ENCODE data around the gene DENND1A. TPM values are rescaled to one million over a fixed set of nuclear protein-coding genes. Genes with fewer than 3 reads are reported as not detected.

The DENND1A gene
- total RNA-seq, 1 experiment from 2014 or later, result 29.7 TPM

DNA sequence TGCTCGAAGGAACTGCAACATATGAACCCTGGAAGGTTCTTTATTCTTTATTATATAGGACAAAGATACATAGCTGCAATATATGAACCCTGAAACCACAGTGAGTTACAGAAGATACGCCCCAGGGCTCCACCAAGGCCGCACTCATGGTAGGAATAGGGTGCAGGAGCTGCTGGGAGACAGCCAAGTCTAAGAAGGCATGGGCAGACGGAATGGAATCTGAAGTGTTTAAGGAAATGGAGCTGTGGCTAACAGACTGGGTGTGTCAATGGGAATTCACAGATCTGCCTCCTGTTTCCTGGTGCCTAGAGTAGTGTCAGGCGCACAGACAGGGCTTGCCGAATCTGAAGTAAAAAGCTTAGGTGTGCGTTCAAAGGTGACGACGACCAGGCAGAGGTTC lies 286.4 kb downstream of the DENND1A start:
- intact Hi-C loops (cut with micrococcal nuclease), result no loop called here
- Histone ChIP-seq H3K9me2 (replicated peaks; ENCODE audit: low read length) (no peaks in the 10 kb centered on the region), H3K27me3 (ENCODE audit: low read length) (no peaks in the 10 kb centered on the region), H3K4me1 (ENCODE audit: insufficient read depth, low read length) (no peaks in the 10 kb centered on the region), H3K79me2 (ENCODE audit: low read length) (no peaks in the 10 kb centered on the region), H4K20me1 (ENCODE audit: low read length) (no peaks in the 10 kb centered on the region), H3K9me3 (ENCODE audit: low read length) (no peaks in the 10 kb centered on the region), H3F3A (ENCODE audit: low read length, unreplicated experiment) (no peaks in the 10 kb centered on the region), H3K27ac (ENCODE audit: low read length) (no peak overlapping the region), H3K9ac (ENCODE audit: low read length) (no peak overlapping the region), H3K36me3 (ENCODE audit: low read depth, low read length) (no peaks in the 10 kb centered on the region; the same call in 1 of the 2 replicates), H3K4me2 (ENCODE audit: low read length) (no peak overlapping the region), H2AFZ (ENCODE audit: low read length) (no peak overlapping the region), H3K4me3 (ENCODE audit: low read length) (no peak overlapping the region)
- DNase-seq (no peak), ATAC-seq (no peak)
- TF ChIP-seq EZH2 (IDR thresholded peaks at IDR 0.05; ENCODE audit: low read length, unreplicated experiment) (no peak), EZH2phosphoT487 (IDR thresholded peaks at IDR 0.05; ENCODE audit: borderline replicate concordance, low read length) (no peak)
- TF ChIP-seq, protein P1, sequence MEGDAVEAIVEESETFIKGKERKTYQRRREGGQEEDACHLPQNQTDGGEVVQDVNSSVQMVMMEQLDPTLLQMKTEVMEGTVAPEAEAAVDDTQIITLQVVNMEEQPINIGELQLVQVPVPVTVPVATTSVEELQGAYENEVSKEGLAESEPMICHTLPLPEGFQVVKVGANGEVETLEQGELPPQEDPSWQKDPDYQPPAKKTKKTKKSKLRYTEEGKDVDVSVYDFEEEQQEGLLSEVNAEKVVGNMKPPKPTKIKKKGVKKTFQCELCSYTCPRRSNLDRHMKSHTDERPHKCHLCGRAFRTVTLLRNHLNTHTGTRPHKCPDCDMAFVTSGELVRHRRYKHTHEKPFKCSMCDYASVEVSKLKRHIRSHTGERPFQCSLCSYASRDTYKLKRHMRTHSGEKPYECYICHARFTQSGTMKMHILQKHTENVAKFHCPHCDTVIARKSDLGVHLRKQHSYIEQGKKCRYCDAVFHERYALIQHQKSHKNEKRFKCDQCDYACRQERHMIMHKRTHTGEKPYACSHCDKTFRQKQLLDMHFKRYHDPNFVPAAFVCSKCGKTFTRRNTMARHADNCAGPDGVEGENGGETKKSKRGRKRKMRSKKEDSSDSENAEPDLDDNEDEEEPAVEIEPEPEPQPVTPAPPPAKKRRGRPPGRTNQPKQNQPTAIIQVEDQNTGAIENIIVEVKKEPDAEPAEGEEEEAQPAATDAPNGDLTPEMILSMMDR (conservative IDR thresholded peaks at IDR 0.05; ENCODE audit: low read depth, low read length), result no peak
- ChIA-PET CTCF (no interaction called here), POLR2A (ENCODE audit: unreplicated experiment) (no interaction called here)
- no TSS peak for BruUV-seq (replicated peaks)

DNA sequence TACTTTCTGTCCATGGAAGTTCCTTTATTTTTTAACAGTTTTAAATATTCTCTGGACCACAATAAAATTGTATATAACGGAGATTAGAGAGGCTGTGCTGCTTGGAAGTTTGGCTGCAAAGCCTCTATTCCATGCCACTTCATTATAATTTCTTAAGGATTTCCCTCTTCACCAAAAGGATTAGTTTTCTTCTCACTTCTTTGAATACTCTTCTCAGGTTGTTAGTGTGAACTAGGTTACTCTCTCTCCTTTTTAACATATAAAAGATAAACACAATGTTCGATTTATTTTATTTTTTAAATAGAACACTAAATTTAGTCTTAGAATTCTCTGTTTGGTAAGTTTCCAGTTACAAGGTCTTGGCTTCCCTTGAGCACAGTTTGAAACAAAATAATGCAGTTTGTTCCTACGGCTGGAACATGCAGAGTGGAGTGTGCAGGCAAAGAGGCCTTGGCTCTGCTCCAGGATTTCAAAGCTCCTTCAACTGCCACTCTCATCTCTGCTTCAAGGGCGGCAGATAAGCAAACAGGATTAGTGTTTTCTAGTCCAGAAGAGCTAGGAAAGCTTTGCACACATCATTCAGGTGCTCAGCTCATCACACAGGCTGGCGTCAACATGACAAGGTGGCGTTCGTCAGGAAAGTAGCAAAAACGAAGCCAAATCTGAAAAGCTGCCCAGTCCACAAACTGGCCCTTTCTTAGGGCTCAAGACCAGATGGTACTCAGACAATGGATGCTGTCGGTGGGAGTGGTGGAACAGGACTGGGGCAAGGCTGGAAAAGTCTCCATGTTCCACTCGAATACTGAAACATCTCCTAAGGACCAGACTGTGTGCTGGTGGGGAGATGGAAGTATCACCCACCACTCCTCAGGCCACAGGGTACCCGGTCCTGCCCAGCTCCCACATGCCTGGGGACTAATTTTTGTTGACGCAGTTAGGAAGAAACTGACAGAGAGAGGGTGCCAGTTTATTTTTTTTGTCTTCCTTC lies 287.3 kb downstream of the DENND1A start:
- H3K4me1 ChIP-seq (ENCODE audit: insufficient read depth, low read length), result no peaks in the 10 kb centered on the region
- TF ChIP-seq, protein P1 (conservative IDR thresholded peaks at IDR 0.05; ENCODE audit: low read depth, low read length), result no peak
- no peak for TF ChIP-seq EZH2 (IDR thresholded peaks at IDR 0.05; ENCODE audit: low read length, unreplicated experiment)
- no peak for TF ChIP-seq EZH2phosphoT487 (IDR thresholded peaks at IDR 0.05; ENCODE audit: borderline replicate concordance, low read length)
- DNase-seq, result no peak
- no peak for ATAC-seq
- intact Hi-C loops (cut with micrococcal nuclease), result no loop called here
- H3K9me3 ChIP-seq (ENCODE audit: low read length), result no peaks in the 10 kb centered on the region
- no TSS peak for BruUV-seq (replicated peaks)
- H3F3A ChIP-seq (ENCODE audit: low read length, unreplicated experiment), result no peaks in the 10 kb centered on the region
- H4K20me1 ChIP-seq (ENCODE audit: low read length), result no peaks in the 10 kb centered on the region
- H3K36me3 ChIP-seq (ENCODE audit: low read depth, low read length), result no peaks in the 10 kb centered on the region; the same call in 1 of the 2 replicates
- no peak overlapping the region for H2AFZ ChIP-seq (ENCODE audit: low read length)
- no peaks in the 10 kb centered on the region for H3K79me2 ChIP-seq (ENCODE audit: low read length)
- no peak overlapping the region for H3K4me2 ChIP-seq (ENCODE audit: low read length)
- no peaks in the 10 kb centered on the region for H3K27me3 ChIP-seq (ENCODE audit: low read length)
- no peak overlapping the region for H3K9ac ChIP-seq (ENCODE audit: low read length)
- ChIA-PET CTCF (no interaction called here), POLR2A (ENCODE audit: unreplicated experiment) (no interaction called here)
- H3K9me2 ChIP-seq (replicated peaks; ENCODE audit: low read length), result no peaks in the 10 kb centered on the region
- H3K27ac ChIP-seq (ENCODE audit: low read length), result no peak overlapping the region
- H3K4me3 ChIP-seq (ENCODE audit: low read length), result no peak overlapping the region

DNA sequence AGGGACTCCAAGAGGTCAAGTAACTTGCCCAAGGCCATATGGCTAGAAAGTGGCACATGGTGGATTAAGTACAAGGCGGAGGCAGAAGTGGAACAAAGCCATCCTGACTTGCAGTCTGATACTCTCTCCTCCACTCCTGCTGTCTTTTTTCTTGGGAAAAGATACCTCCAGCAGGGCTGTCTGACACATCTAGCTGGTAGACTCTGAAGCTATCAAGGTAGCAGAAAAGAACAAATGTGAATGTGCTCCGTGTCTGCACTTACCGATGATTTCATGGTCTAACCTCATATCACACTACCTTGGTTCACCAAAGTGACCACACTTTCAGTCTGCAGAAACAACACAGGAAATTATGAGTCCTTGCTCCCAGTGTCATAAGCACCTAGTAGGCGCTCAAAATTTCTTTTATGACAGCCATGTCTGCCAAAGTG lies 289.1 kb downstream of the DENND1A start:
- Histone ChIP-seq H3K9ac (ENCODE audit: low read length) (no peak overlapping the region), H3K9me2 (replicated peaks; ENCODE audit: low read length) (no peaks in the 10 kb centered on the region), H4K20me1 (ENCODE audit: low read length) (no peaks in the 10 kb centered on the region), H3K27ac (ENCODE audit: low read length) (no peak overlapping the region), H3K36me3 (ENCODE audit: low read depth, low read length) (no peaks in the 10 kb centered on the region), H3K4me2 (ENCODE audit: low read length) (no peak overlapping the region), H3K27me3 (ENCODE audit: low read length) (no peaks in the 10 kb centered on the region), H3K4me1 (ENCODE audit: insufficient read depth, low read length) (no peaks in the 10 kb centered on the region), H3K4me3 (ENCODE audit: low read length) (no peak overlapping the region), H3K79me2 (ENCODE audit: low read length) (no peaks in the 10 kb centered on the region), H3K9me3 (ENCODE audit: low read length) (no peaks in the 10 kb centered on the region), H2AFZ (ENCODE audit: low read length) (no peak overlapping the region), H3F3A (ENCODE audit: low read length, unreplicated experiment) (no peaks in the 10 kb centered on the region)
- DNase-seq (no peak), ATAC-seq (no peak)
- CTCF ChIA-PET, result no interaction called here
- no peak for TF ChIP-seq EZH2 (IDR thresholded peaks at IDR 0.05; ENCODE audit: low read length, unreplicated experiment)
- TF ChIP-seq, protein P1 (conservative IDR thresholded peaks at IDR 0.05; ENCODE audit: low read depth, low read length), result no peak
- TF ChIP-seq EZH2phosphoT487 (IDR thresholded peaks at IDR 0.05; ENCODE audit: borderline replicate concordance, low read length), result no peak
- no TSS peak for BruUV-seq (replicated peaks)
- intact Hi-C loops (cut with micrococcal nuclease), result no loop called here
- POLR2A ChIA-PET (ENCODE audit: unreplicated experiment), result no interaction called here

Measured in PC-3 (cell line).